Skeletal muscle cell (primary cell): ENCODE results near the gene ARID4B.
"Not testable (repeated sequence)": the region's sequence is repeated elsewhere in the genome, so short reads cannot be mapped to it uniquely, and the experiment has no call there.

ENCODE experiments used
- DNase-seq: peaks from one replicate; pipeline ENCODE4 v3.0.0-alpha.2; 2010; ENCODE audit warnings: low read depth
- H3K4me3 ChIP-seq: 2 replicates; pipeline ENCODE4 v1.5.1; 2011; ENCODE audit warnings: low read depth, mild to moderate bottlenecking, control low read depth, low read length, moderate library complexity

ARID4B gene

GRCh38 chr1:235246022-235246948 is 81.7 kb downstream of the ARID4B start:
- H3K4me3 ChIP-seq, result no peak overlapping the region
- no peak for DNase-seq

- no peak for DNase-seq
- no peak overlapping the region for H3K4me3 ChIP-seq
Observed at GRCh38 chr1:235244974-235245592, 82.9 kb downstream of the ARID4B start.

DNA sequence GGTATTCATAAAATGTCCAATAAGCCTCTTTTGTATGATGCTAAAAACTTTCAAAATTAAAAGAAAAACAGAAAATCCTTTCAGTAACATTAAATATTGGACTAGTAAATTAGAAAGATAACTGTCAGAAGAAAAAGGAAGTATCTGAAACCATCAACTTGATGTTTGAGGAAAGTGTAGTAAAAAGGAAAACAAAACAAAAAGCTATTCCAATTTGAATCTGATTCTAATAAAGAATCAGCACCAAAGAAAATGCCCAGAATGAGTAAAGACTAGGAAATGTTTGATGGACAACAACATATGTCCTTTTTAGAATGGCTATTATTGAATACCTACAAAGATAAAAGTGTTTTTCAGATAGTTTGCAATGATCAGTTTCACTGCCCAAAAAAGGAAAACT is 87.0 kb downstream of the ARID4B start:
- DNase-seq, result no peak
- no peak overlapping the region for H3K4me3 ChIP-seq

- H3K4me3 ChIP-seq, result no peak overlapping the region
- DNase-seq, result no peak
Observed at GRCh38 chr1:235239851-235240250, 88.1 kb downstream of the ARID4B start.

- no peak overlapping the region for H3K4me3 ChIP-seq
- DNase-seq, result no peak
Observed at GRCh38 chr1:235238558-235238957, 89.4 kb downstream of the ARID4B start.

DNA sequence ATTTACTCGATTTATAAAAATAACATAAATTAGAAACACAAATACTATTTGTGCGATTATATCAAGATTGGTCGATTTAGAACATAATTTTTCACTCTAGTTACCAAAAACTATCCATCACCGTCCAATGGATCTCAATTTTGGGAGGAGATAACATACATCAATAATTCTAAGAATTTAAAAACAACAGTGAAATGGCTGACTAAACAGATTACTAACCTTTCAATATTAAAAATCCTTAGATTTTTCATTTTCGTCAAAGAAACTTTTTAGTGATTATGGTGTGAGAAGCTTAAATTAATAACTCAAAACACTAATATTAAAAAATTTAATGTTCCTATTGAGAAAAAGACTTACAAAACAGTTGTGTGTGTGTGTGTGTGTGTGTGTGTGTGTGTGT is 91.9 kb downstream of the ARID4B start:
- no peak overlapping the region for H3K4me3 ChIP-seq
- no peak for DNase-seq

DNA sequence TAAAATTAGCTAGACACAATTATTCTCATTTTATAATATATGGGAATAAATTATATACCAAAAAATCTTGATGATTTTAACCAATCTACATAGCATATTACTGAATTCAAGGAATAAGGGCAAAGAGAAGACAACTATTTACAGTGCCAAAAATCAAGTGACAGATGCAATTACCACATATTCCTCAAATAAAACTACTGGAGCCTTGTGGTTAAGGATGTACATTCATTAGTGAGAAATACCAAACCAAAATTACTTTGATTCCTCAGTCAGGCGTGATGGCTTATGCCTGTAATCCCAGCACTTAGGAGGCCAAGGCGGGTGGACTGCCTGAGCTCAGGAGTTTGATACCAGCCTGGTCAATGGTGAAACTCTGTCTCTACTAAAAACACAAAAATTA is 98.1 kb downstream of the ARID4B start:
- no peak overlapping the region for H3K4me3 ChIP-seq
- DNase-seq, result no peak

DNA sequence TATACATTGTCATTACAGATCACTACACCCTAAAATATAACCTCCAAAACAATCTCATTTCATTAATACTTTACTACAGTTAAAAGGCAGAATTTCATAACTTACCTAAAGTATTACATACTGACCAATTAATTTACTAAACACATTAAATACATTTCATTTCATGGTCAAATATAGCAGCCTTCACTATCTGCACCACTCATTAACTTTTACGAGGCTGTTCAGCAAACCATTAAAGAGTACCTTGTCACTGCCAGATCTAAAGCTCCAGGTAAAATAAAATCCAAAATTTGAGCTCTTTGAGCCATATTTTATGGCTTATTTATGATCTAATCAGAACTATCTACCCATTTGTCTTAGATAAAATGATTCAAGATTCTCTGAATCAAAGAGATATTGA is 100.6 kb downstream of the ARID4B start:
- DNase-seq, result no peak
- H3K4me3 ChIP-seq, result no peak overlapping the region

DNA sequence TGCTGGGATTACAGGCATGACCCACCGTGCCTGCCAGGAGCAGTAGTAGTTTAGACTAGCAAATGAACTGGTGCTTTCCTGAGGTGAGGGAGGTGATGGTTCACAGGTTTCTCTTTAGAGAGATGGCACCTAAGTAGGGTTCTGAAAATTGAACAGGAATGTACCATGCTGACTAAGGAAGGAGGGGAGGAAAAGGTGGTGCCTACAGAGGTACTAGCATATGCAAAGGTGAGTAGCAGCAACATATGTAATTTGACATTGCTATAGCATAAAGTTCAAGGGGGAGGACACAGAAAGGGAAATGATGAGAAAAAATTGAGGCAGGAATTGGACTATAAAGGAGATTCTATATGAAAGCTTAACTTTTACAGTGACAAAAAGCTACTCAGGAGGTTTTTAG is 101.0 kb downstream of the ARID4B start:
- no peak overlapping the region for H3K4me3 ChIP-seq
- no peak for DNase-seq

GRCh38 chr1:235225299-235225698 is 102.7 kb downstream of the ARID4B start:
- H3K4me3 ChIP-seq, result no peak overlapping the region
- no peak for DNase-seq

DNA sequence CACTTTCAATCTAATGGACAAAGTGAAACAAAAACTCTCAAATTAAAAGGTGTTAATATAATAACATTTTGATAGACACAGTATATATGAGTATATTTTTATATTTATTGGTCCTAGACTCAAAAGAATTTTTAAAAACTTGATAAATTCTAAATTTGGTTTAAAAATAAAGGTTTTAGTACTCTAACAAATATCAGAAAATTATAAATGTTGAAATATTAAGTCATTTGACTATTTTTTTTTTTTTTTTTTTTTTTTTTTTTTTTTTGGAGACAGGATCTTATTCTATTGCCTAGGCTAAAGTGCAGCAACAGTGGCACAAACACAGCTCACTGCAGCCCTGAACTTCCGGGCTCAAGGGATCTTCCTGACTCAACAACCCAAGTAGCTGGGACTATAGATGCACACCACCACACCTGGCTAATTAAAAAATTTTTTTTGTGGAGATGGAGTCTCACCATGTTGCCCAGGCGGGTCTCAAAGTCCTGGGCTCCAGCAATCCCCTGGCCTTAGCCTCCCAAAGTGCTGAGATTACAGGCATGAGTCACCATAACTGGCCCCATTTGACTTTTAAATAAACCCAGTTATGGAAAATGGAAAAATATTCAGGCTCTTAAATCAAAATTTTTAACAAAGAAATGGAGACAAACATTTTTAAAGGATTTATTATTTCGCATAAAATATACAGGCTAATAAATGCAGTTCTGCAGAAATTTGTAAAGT is 106.2 kb downstream of the ARID4B start:
- H3K4me3 ChIP-seq, result no peak overlapping the region
- no peak for DNase-seq

- no peak for DNase-seq
Observed at GRCh38 chr1:235215453-235215852, 112.5 kb downstream of the ARID4B start.

GRCh38 chr1:235214962-235215361 is 113.0 kb downstream of the ARID4B start:
- DNase-seq, H3K4me3 ChIP-seq: not testable (repeated sequence)

More at GRCh38 chr1:235215453-235215852, 112.5 kb downstream of the ARID4B start:
- H3K4me3 ChIP-seq, result no peak overlapping the region

- H3K4me3 ChIP-seq, result no peak overlapping the region
Observed at GRCh38 chr1:235213752-235214151, 114.2 kb downstream of the ARID4B start.

GRCh38 chr1:235211517-235211916 is 116.5 kb downstream of the ARID4B start:
- H3K4me3 ChIP-seq, result no peak overlapping the region
- no peak for DNase-seq

More at GRCh38 chr1:235213752-235214151, 114.2 kb downstream of the ARID4B start:
- no peak for DNase-seq

DNA sequence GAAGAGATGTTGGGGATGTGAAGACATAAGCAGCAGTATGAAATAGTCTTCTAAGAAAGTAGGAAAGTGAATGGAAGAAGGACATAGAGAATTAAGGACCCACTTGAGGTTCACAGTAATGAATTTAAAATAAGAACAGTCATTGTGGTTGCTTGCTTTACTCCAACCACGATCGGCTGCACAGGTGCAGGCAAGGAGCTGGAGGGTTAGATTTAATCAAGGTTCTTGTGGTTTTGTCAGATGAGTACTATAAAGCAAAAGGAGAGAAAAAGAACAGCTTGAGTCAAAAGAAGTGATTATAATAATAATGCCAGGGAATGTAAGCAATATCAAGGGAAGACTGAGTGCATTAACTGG is 120.8 kb downstream of the ARID4B start:
- H3K4me3 ChIP-seq, result no peak overlapping the region
- DNase-seq, result no peak

DNA sequence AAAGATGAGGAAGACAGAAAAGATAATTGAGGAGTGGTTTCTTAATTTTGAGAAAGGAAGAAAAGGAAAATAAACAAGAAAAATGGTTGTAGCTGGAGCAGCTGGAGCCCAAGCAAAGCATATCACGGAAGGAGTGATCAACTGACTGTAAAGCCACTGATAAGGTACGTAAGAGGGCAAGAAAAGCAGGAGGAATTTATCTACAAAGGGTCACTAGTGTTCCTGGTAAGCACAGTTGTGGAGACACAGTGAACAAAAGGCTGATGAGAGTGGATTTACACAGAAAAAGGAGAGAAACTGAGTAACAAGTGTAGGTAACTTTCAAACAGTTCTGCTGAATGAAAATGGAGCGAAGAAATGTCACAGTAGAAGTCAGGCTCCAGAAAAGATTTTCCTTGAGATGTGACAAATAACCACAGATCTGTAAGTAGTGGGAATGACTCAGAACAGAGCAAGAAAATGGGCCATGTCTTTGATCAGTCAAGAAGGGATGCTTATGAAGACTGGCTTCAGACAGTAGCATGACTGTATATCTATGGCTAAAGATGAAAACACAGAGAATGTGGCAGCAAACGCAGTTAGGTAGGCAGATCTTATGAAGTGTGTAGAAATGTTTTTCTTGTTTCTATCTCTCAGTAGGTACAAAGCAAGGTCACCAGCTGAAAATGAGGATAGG is 121.3 kb downstream of the ARID4B start:
- H3K4me3 ChIP-seq, result no peak overlapping the region
- no peak for DNase-seq

DNA sequence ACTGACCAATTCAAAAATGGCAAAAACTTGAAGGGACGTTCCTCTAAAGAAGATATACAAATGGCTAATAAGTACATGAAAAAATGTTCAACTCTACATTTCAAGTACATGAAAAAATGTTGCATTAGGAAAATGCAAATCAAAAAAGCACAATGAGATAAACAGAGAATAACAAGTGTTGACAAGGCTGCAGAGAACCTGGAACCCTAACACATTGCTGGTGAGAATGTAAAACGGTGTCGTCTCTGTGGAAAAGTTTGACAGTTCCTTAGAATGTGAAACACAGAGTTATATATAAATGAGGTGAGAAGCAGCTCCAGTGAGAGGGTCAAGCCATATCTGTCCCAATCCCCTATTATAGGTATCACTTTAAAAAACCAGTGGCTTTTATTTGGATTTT is 122.3 kb downstream of the ARID4B start:
- no peak for DNase-seq
- H3K4me3 ChIP-seq, result no peak overlapping the region

GRCh38 chr1:235203428-235203827 is 124.6 kb downstream of the ARID4B start:
- no peak for DNase-seq
- H3K4me3 ChIP-seq, result no peak overlapping the region

DNA sequence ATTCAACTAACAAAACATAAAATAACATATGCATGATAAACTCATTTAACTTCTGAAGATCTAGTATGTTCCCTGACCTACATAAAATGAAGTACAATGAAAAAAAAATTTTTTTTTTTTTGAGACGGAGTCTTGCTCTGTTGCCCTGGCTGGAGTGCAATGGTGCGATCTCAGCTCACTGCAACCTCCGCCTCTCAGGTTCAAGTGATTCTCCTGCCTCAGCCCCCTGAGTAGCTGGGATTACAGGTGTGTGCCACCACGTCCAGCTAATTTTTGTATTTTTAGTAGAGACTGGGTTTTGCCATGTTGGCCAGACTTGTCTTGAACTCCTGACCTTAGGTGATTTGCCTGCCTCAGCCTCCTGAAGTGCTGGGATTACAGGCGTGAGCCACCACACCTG is 125.5 kb downstream of the ARID4B start:
- H3K4me3 ChIP-seq, DNase-seq: not testable (repeated sequence)
